Epithelial cell of proximal tubule (primary cell): ENCODE measurements around the gene ZNF44. TPM values are rescaled to one million over a fixed set of nuclear protein-coding genes. Genes with fewer than 3 reads are reported as not detected.

Source experiments
- DNase-seq: peaks from one replicate; pipeline ENCODE4 v3.0.0-alpha.2; 2011; ENCODE audit warnings: low read depth
- H3K4me3 ChIP-seq: 2 replicates; pipeline ENCODE4 v1.5.1; 2011; ENCODE audit warnings: low read depth, mild to moderate bottlenecking, low read length
- total RNA-seq: library from RNA; depleted of rRNA; stranded (reverse); fragments of >200 nt; gene quantifications from 2 replicates; pipeline ENCODE4 v1.2.3, GENCODE V29; 2015
- TF ChIP-seq, protein P1 (sequence below): conservative IDR thresholded peaks from 2 replicates; pipeline ENCODE4 v1.5.1; 2012; ENCODE audit warnings: low read depth, mild to moderate bottlenecking, low read length

Gene ZNF44
- total RNA-seq, 1 donor from 2014 or later, result 8.2 TPM

DNA sequence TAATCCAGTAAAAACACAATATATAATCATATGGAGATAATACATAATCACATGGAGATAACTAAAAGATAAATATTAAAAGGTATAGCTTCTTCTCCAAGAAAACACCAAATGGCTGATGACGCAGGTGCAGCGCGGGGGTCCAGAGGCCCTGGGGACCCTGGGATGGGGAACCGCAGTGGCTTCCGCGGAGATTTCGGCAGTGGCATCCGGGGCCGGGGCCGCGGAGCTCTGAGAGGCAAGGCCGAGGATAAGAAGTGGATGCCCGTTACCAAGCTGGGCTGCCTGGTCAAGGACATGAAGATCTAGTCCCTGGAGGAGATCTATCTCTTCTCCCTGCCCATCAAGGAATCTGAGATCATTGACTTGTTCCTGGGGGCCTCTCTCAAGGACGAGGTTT lies 10.5 kb downstream of the ZNF44 start:
- TF ChIP-seq, protein P1, sequence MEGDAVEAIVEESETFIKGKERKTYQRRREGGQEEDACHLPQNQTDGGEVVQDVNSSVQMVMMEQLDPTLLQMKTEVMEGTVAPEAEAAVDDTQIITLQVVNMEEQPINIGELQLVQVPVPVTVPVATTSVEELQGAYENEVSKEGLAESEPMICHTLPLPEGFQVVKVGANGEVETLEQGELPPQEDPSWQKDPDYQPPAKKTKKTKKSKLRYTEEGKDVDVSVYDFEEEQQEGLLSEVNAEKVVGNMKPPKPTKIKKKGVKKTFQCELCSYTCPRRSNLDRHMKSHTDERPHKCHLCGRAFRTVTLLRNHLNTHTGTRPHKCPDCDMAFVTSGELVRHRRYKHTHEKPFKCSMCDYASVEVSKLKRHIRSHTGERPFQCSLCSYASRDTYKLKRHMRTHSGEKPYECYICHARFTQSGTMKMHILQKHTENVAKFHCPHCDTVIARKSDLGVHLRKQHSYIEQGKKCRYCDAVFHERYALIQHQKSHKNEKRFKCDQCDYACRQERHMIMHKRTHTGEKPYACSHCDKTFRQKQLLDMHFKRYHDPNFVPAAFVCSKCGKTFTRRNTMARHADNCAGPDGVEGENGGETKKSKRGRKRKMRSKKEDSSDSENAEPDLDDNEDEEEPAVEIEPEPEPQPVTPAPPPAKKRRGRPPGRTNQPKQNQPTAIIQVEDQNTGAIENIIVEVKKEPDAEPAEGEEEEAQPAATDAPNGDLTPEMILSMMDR, result no peak
- H3K4me3 ChIP-seq, result no peak overlapping the region
- no peak for DNase-seq

DNA sequence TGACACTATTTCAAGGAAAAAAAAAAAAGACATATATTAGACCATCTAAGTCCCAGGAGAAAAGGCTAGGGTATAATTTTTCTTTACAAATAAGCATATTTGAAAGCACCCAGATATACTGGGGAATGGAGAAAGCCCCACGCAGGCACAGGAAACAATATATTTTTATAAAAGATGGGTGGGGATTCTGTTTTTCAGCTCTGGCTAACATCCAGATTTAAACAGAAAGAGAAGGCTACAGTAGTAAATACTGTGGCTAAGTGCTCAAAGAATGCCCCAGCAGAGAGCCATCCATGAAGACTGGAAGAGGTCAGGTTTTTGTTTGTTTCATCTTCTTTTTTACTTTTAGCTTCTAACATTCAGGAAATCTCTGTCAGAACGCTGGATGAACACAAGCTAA lies 16.0 kb downstream of the ZNF44 start:
- no peak for DNase-seq
- TF ChIP-seq, protein P1, result no peak
- no peak overlapping the region for H3K4me3 ChIP-seq

DNA sequence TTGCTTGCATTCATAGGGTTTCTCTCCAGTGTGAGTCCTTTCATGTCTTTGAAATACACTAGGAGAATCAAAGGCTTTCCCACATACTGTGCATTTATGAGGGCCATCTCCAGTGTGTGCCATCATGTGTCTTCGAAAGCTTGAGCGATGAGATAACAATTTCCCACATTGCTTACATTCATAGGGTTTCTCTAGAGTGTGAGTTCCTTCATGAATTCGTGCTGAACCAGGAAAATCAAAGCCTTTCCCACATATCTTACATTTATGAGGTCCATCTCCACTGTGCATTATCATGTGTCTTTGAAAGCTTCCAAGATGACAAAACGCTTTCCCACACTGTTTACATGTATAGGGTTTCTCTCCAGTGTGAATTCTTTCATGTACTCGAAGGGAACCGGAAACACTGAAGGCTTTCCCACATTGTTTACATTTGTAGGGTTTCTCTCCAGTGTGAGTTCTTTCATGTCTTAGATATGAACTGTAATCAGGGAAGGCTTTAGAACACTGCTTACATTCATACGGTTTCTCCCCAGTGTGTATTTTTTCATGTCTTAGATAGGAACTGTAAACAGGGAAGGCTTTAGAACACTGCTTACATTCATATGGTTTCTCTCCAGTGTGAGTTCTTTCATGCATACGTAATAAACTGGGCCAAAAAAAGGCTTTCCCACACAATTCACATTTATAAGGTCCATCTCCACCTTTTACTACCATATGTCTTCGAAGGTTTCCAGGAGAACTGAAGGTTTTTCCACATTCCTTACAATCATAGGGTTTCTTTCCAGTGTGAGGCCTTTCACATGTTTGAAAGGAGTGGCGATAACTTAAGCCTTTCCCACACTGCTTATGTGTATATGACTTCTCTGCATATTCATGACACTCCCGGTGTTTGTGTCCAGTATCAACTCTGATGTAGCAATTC lies 21.4 kb downstream of the ZNF44 start:
- TF ChIP-seq, protein P1, result no peak
- no peak overlapping the region for H3K4me3 ChIP-seq
- no peak for DNase-seq

DNA sequence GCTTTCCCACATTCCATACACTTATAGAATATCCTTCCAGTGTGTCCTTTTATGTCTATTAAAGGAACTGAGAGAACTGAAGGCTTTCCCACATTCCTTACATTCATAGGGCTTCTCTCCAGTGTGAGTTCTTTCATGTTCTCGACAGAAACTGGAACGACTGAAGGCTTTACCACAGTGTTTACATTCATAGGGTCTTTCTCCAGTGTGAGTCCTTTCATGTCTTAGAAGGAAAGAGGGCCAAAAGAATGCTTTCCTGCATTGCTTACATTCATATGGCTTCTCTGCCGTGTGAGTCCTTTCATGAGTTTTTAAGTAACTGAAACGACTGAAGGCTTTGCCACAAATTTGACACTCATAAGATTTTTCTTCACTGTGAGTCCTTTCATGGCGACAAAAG lies 22.3 kb downstream of the ZNF44 start:
- TF ChIP-seq, protein P1, result no peak
- H3K4me3 ChIP-seq, result no peak overlapping the region
- no peak for DNase-seq

DNA sequence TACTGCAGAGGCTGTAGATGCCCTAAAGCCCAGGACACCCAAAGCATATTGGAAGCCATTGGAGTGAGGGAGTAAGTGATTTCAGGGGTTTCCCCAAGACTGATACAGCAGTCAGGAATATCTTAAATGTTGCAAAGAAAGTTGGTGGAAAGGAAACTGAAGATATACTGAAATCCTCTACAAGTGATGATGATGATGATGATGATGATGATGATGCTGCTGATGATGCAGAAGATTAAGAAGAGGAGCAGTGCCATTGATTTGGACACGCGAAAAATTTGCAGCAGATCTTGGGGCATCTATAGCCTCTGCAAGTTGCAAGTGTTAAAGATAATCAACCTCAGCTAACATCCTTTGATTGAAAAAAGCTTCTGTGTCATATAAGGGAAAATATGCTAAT lies 23.8 kb downstream of the ZNF44 start:
- TF ChIP-seq, protein P1, result no peak
- H3K4me3 ChIP-seq, result no peak overlapping the region
- DNase-seq, result no peak

GRCh38 chr19:12265921-12266704 lies 28.6 kb downstream of the ZNF44 start:
- TF ChIP-seq, protein P1, result no peak
- no peak for DNase-seq
- H3K4me3 ChIP-seq, result no peak overlapping the region
